SK-N-SH treated with all-trans-retinoic acid at 6 μM for 48 hours (cell line): ENCODE data around the gene NAA38.
A peak's percentile ranks its signal among the peaks of the same experiment; 100 is the strongest.

Experiments used
- ATAC-seq: fragments of 200-7000 bp; cut with Tn5 transposase; 3 replicates; pipeline ENCODE4 v1.9.1; 2020; ENCODE audit warnings: mild to moderate bottlenecking, moderate library complexity
- ARNTL ChIP-seq: fragments of 450-650 bp; formaldehyde crosslinking; IDR thresholded peaks from 2 replicates; pipeline ENCODE4 v1.5.0; 2020; ENCODE audit warnings: low read depth, mild to moderate bottlenecking, moderate library complexity, borderline replicate concordance
- BACH2 ChIP-seq: fragments of 250-450 bp; sonication (Bioruptor Pico); IDR thresholded peaks from 2 replicates; pipeline ENCODE4 v1.9.0; 2021; ENCODE audit warnings: mild to moderate bottlenecking, borderline replicate concordance
- CREB5 ChIP-seq: fragments of 250-450 bp; sonication (Bioruptor Pico); IDR thresholded peaks from 2 replicates; pipeline ENCODE4 v1.5.1; 2020; ENCODE audit warnings: low read depth, mild to moderate bottlenecking, moderate library complexity
- CSDC2 ChIP-seq: fragments of 250-450 bp; sonication (Bioruptor Pico); IDR thresholded peaks from 2 replicates; pipeline ENCODE4 v1.5.0; 2020; ENCODE audit warnings: mild to moderate bottlenecking, moderate library complexity
- CSRNP3 ChIP-seq: fragments of 250-450 bp; sonication (Bioruptor Pico); IDR thresholded peaks from 2 replicates; pipeline ENCODE4 v1.5.1; 2021; ENCODE audit warnings: mild to moderate bottlenecking, moderate library complexity
- ESRRG ChIP-seq: fragments of 250-450 bp; sonication (Bioruptor Pico); IDR thresholded peaks from 2 replicates; pipeline ENCODE4 v1.6.1; 2021; ENCODE audit warnings: mild to moderate bottlenecking
- GLIS3 ChIP-seq: fragments of 250-450 bp; sonication (Bioruptor Pico); IDR thresholded peaks from 2 replicates; pipeline ENCODE4 v1.5.0; 2020; ENCODE audit warnings: mild to moderate bottlenecking, moderate library complexity
- OSR1 ChIP-seq: fragments of 250-450 bp; sonication (Bioruptor Pico); IDR thresholded peaks from 2 replicates; pipeline ENCODE4 v1.8.0; 2022; ENCODE audit warnings: moderate library complexity, mild to moderate bottlenecking, inconsistent platforms
- PATZ1 ChIP-seq: fragments of 250-450 bp; sonication (Bioruptor Pico); IDR thresholded peaks from 2 replicates; pipeline ENCODE4 v1.8.0; 2020; ENCODE audit warnings: mild to moderate bottlenecking, moderate library complexity, borderline replicate concordance
- POU6F1 ChIP-seq: fragments of 250-450 bp; sonication (Bioruptor Pico); IDR thresholded peaks from 2 replicates; pipeline ENCODE4 v1.8.0; 2021; ENCODE audit warnings: low read depth, mild to moderate bottlenecking, moderate library complexity, borderline replicate concordance
- PPARA ChIP-seq: fragments of 250-450 bp; sonication (Bioruptor Pico); IDR thresholded peaks from 2 replicates; pipeline ENCODE4 v1.5.0; 2020; ENCODE audit warnings: mild to moderate bottlenecking, borderline replicate concordance
- RARB ChIP-seq: fragments of 250-450 bp; sonication (Bioruptor Pico); IDR thresholded peaks from 2 replicates; pipeline ENCODE4 v1.8.0; 2021; ENCODE audit warnings: mild to moderate bottlenecking, moderate library complexity
- SNAI2 ChIP-seq: fragments of 250-450 bp; sonication (Bioruptor Pico); IDR thresholded peaks from 2 replicates; pipeline ENCODE4 v1.5.0; 2020; ENCODE audit warnings: mild to moderate bottlenecking, moderate library complexity
- TCF4 ChIP-seq: fragments of 250-450 bp; sonication (Bioruptor Pico); IDR thresholded peaks from 2 replicates; pipeline ENCODE4 v1.8.0; 2021; ENCODE audit warnings: mild to moderate bottlenecking, moderate library complexity, borderline replicate concordance
- TOX ChIP-seq: fragments of 250-450 bp; sonication (Bioruptor Pico); IDR thresholded peaks from 2 replicates; pipeline ENCODE4 v1.8.0; 2021; ENCODE audit warnings: mild to moderate bottlenecking, moderate library complexity, borderline replicate concordance
- TSHZ2 ChIP-seq: fragments of 250-450 bp; sonication (Bioruptor Pico); IDR thresholded peaks from 2 replicates; pipeline ENCODE4 v1.5.0; 2020; ENCODE audit warnings: mild to moderate bottlenecking, moderate library complexity
- ZC3H10 ChIP-seq: fragments of 250-450 bp; sonication (Bioruptor Pico); IDR thresholded peaks from 2 replicates; pipeline ENCODE4 v1.5.1; 2021; ENCODE audit warnings: mild to moderate bottlenecking, moderate library complexity
- ZFP3 ChIP-seq: fragments of 250-450 bp; sonication (Bioruptor Pico); IDR thresholded peaks from 2 replicates; pipeline ENCODE4 v1.5.0; 2020; ENCODE audit warnings: mild to moderate bottlenecking, moderate library complexity
- ZFP30 ChIP-seq: fragments of 450-650 bp; formaldehyde crosslinking; IDR thresholded peaks from 2 replicates; pipeline ENCODE4 v1.5.0; 2022; ENCODE audit warnings: mild to moderate bottlenecking, moderate library complexity
- ZNF565 ChIP-seq: fragments of 450-650 bp; formaldehyde crosslinking; conservative IDR thresholded peaks from 2 replicates; pipeline ENCODE4 v1.5.0; 2020; ENCODE audit warnings: low read depth, mild to moderate bottlenecking, moderate library complexity
- ZNF70 ChIP-seq: fragments of 450-650 bp; formaldehyde crosslinking; IDR thresholded peaks from 2 replicates; pipeline ENCODE4 v1.5.0; 2020; ENCODE audit warnings: mild to moderate bottlenecking, moderate library complexity
- ZNF8 ChIP-seq: fragments of 450-650 bp; formaldehyde crosslinking; IDR thresholded peaks from 2 replicates; pipeline ENCODE4 v1.5.0; 2020; ENCODE audit warnings: mild to moderate bottlenecking, moderate library complexity

NAA38 gene

GRCh38 chr17:7856811-7857712 is at the start of gene NAA38:
NAA38 (minus strand) TSS chr17:7857559; CDS start chr17:7857463, 96 bp downstream.
- peak; percentile 63 for TF ChIP-seq ZFP3
- TF ChIP-seq BACH2 (CRISPR knock-in tag): no peak
- no peak for TF ChIP-seq TOX (CRISPR knock-in tag)
- no peak for TF ChIP-seq TCF4 (CRISPR knock-in tag)
- no peak for TF ChIP-seq ZFP30
- no peak for TF ChIP-seq ESRRG (CRISPR knock-in tag)
- no peak for TF ChIP-seq CSRNP3 (CRISPR knock-in tag)
- no peak for TF ChIP-seq ZNF70 (CRISPR knock-in tag)
- no peak for TF ChIP-seq OSR1
- 0 out of 2 replicates have a peak, but pooled peaks have one; percentile 56 for TF ChIP-seq CSDC2 (CRISPR knock-in tag)
- peak; percentile 57; the same call in 1 of the 2 replicates for TF ChIP-seq GLIS3 (CRISPR knock-in tag)
- no peak for TF ChIP-seq RARB (CRISPR knock-in tag)
- peak; percentile 73 for TF ChIP-seq TSHZ2 (CRISPR knock-in tag)
- TF ChIP-seq SNAI2 (CRISPR knock-in tag): no peak
- no peak for TF ChIP-seq CREB5
- no peak for TF ChIP-seq ZNF8 (CRISPR knock-in tag)
- no peak for TF ChIP-seq PPARA (CRISPR knock-in tag)
- no peak for TF ChIP-seq ZNF565 (CRISPR knock-in tag)
- no peak for TF ChIP-seq ZC3H10 (CRISPR knock-in tag)
- TF ChIP-seq ARNTL (CRISPR knock-in tag): no peak
- no peak for TF ChIP-seq PATZ1 (CRISPR knock-in tag)
- no peak for TF ChIP-seq POU6F1 (CRISPR knock-in tag)
- ATAC-seq: peak; percentile 90
